RWPE2 (cell line): ENCODE measurements around the gene SPATA6L.

ENCODE experiments used
- ATAC-seq: fragments of 200-7000 bp; cut with Tn5 transposase; 3 replicates; pipeline ENCODE4 v1.9.1; 2021; ENCODE audit warnings: low read depth
- DNase-seq: peaks from one replicate; pipeline ENCODE4 v3.0.0-alpha.2; 2020; ENCODE audit warnings: low spot score
- H3K27ac ChIP-seq: fragments of 450-650 bp; 2 replicates; pipeline ENCODE4 v1.5.1; 2017; ENCODE audit warnings: mild to moderate bottlenecking; ENCODE audit not compliant: poor library complexity, severe bottlenecking
- H3K27me3 ChIP-seq: fragments of 250-450 bp; sonication (Bioruptor Pico); 2 replicates; pipeline ENCODE4 v1.5.1; 2021; ENCODE audit warnings: mild to moderate bottlenecking, moderate library complexity; ENCODE audit not compliant: insufficient read depth, poor library complexity, severe bottlenecking
- H3K36me3 ChIP-seq: fragments of 250-450 bp; sonication (Bioruptor Pico); 2 replicates; pipeline ENCODE4 v1.5.1; 2020; ENCODE audit warnings: low read depth, mild to moderate bottlenecking, moderate library complexity
- H3K4me1 ChIP-seq: fragments of 250-450 bp; sonication (Bioruptor Pico); 2 replicates; pipeline ENCODE4 v1.5.1; 2021; ENCODE audit warnings: mild to moderate bottlenecking, moderate library complexity; ENCODE audit not compliant: insufficient read depth, poor library complexity, severe bottlenecking
- H3K4me3 ChIP-seq: fragments of 250-450 bp; sonication (Bioruptor Pico); 2 replicates; pipeline ENCODE4 v1.5.1; 2021; ENCODE audit warnings: mild to moderate bottlenecking, moderate library complexity; ENCODE audit not compliant: severe bottlenecking
- H3K9me3 ChIP-seq: fragments of 250-450 bp; sonication (Bioruptor Pico); 2 replicates; pipeline ENCODE4 v1.5.1; 2021; ENCODE audit warnings: mild to moderate bottlenecking, moderate library complexity; ENCODE audit not compliant: severe bottlenecking
- TF ChIP-seq, protein P1 (sequence below): fragments of 450-650 bp; IDR thresholded peaks from one replicate; pipeline ENCODE4 v1.5.1; 2017; ENCODE audit warnings: mild to moderate bottlenecking, moderate library complexity; ENCODE audit not compliant: poor library complexity, severe bottlenecking

The SPATA6L gene

DNA sequence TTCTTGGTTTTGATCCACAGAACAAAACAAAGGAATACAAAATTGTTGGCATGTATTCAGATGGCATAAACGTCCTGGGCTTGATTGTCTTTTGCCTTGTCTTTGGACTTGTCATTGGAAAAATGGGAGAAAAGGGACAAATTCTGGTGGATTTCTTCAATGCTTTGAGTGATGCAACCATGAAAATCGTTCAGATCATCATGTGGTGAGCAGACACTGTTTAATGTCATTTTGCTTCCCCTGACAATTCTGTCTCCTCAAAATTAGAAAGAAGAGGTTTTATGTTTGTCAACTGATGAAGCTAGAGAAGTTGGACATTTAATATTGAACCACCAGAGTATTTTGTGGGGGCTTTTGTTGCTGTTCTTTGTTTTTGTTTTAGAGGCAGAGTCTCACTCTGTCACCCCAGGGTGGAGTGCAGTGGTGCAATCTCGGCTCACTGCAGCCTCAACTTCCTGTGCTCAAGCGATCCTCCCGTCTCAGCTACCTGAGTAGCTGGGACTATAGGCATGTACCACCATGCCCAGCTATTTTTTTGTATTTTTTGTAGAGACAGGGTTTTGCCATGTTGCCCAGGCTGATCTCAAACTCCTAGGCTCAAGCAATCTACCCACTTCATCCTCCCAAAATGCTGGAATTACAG is 94.0 kb downstream of the SPATA6L start:
- H3K27me3 ChIP-seq, result no peaks in the 10 kb centered on the region
- no peaks in the 10 kb centered on the region for H3K36me3 ChIP-seq
- no peaks in the 10 kb centered on the region for H3K4me1 ChIP-seq
- no peak for ATAC-seq
- no peak for DNase-seq
- no peak overlapping the region for H3K27ac ChIP-seq
- H3K4me3 ChIP-seq, result no peak overlapping the region
- TF ChIP-seq, protein P1, sequence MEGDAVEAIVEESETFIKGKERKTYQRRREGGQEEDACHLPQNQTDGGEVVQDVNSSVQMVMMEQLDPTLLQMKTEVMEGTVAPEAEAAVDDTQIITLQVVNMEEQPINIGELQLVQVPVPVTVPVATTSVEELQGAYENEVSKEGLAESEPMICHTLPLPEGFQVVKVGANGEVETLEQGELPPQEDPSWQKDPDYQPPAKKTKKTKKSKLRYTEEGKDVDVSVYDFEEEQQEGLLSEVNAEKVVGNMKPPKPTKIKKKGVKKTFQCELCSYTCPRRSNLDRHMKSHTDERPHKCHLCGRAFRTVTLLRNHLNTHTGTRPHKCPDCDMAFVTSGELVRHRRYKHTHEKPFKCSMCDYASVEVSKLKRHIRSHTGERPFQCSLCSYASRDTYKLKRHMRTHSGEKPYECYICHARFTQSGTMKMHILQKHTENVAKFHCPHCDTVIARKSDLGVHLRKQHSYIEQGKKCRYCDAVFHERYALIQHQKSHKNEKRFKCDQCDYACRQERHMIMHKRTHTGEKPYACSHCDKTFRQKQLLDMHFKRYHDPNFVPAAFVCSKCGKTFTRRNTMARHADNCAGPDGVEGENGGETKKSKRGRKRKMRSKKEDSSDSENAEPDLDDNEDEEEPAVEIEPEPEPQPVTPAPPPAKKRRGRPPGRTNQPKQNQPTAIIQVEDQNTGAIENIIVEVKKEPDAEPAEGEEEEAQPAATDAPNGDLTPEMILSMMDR, result no peak
- H3K9me3 ChIP-seq, result no peaks in the 10 kb centered on the region

DNA sequence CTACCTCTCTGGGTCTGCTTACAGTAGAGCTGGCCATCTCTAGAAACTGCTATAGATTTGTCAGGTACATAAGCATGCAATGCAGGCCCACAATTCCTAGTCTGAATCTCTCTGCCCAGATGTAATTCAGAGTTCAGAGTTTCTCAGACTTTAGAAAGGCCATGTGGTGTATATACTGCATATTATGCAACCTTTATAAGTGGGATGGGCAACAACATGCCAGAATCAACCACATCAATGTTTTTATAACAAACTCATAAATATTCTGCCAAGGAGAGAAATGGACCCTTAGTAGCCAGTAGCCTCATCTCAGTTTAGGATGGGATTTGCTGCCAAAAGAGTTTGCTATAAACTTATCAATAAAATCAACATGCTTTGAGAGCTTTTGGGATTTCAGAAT is 97.2 kb downstream of the SPATA6L start:
- no peaks in the 10 kb centered on the region for H3K9me3 ChIP-seq
- DNase-seq (no peak), ATAC-seq (no peak)
- H3K36me3 ChIP-seq, result no peaks in the 10 kb centered on the region
- no peak overlapping the region for H3K27ac ChIP-seq
- H3K4me3 ChIP-seq, result no peak overlapping the region
- H3K27me3 ChIP-seq, result no peaks in the 10 kb centered on the region
- no peaks in the 10 kb centered on the region for H3K4me1 ChIP-seq
- TF ChIP-seq, protein P1, result no peak

DNA sequence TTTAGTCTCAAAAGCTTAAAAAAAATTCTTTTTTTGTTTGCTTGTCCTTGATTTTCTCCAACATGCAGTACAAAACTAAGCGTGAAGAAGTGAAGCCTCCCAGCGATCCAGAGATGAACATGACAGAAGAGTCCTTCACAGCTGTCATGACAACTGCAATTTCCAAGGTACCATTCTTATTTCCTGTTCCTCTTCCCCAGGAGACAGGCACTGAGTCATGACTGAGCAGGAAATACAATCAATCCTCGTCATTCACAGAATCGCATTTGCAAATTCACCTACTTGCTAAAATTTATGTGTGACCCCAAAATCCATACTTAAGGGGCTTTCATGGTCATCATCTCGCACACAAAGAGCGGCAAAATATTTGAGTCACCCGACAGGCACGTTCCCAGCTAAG is 98.7 kb downstream of the SPATA6L start:
- no peaks in the 10 kb centered on the region for H3K4me1 ChIP-seq
- H3K4me3 ChIP-seq, result no peak overlapping the region
- no peak overlapping the region for H3K27ac ChIP-seq
- no peaks in the 10 kb centered on the region for H3K36me3 ChIP-seq
- TF ChIP-seq, protein P1, result no peak
- DNase-seq, result no peak
- no peak for ATAC-seq
- no peaks in the 10 kb centered on the region for H3K27me3 ChIP-seq
- H3K9me3 ChIP-seq, result no peaks in the 10 kb centered on the region

DNA sequence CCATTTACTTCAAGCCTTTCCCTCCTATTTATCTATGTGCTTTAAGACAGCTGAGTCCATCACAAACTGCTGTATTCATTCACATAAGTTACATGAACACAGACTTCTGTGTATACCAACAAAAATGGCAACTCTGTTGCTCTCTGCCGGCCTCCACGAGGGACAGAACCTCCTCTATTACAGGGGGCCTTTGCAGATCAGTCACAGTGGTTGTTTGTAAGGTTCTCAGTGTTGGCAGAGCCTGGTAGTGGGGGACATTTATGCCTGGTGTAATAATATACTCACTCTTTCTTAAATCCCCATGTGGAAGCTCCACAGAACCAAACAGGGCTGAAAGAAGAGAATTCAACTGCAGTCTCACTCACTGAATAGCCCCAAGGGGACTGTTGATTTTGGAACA is 99.5 kb downstream of the SPATA6L start:
- TF ChIP-seq, protein P1, result no peak
- no peaks in the 10 kb centered on the region for H3K9me3 ChIP-seq
- no peaks in the 10 kb centered on the region for H3K4me1 ChIP-seq
- no peaks in the 10 kb centered on the region for H3K27me3 ChIP-seq
- H3K4me3 ChIP-seq, result no peak overlapping the region
- no peak overlapping the region for H3K27ac ChIP-seq
- DNase-seq (no peak), ATAC-seq (no peak)
- H3K36me3 ChIP-seq, result no peaks in the 10 kb centered on the region

DNA sequence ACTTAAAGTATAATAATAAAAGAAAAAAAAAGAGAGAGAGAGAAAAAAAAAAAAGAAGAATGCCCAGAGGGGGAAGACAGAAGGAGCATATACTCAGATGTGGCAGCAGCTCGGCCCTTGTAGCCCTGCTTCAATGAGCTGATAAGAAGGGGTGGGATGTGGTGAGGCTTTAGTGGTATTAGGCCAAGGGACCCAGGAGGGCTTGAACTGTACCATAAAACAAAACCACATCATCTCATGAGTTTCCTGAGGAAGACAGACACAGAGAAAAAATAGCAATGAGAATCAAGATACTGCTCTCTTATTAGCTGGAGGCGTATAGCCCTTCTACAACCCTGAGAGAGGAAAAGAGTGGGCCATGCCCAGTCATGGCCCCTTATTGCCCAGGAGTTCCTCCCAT is 103.2 kb downstream of the SPATA6L start:
- Histone ChIP-seq H3K27ac (no peak overlapping the region), H3K27me3 (no peaks in the 10 kb centered on the region), H3K9me3 (no peaks in the 10 kb centered on the region), H3K4me3 (no peak overlapping the region), H3K36me3 (no peaks in the 10 kb centered on the region), H3K4me1 (no peaks in the 10 kb centered on the region)
- TF ChIP-seq, protein P1, result no peak
- ATAC-seq (no peak), DNase-seq (no peak)
